GM18868 (cell line): ENCODE data around the gene PHF2.

Experiments
- ATAC-seq: cut with Tn5 transposase; IDR thresholded peaks from one replicate; pipeline ENCODE4 v1.9.1; 2021; ENCODE audit warnings: mild to moderate bottlenecking, moderate library complexity; ENCODE audit not compliant: unreplicated experiment

Gene PHF2

GRCh38 chr9:93676310-93677047, 100.1 kb downstream of the PHF2 start:
- no peak for ATAC-seq

- ATAC-seq = no peak
Measured at GRCh38 chr9:93677048-93677571, 100.7 kb downstream of the PHF2 start.

- ATAC-seq = no peak
Measured at GRCh38 chr9:93677641-93678136, 101.3 kb downstream of the PHF2 start.

- no peak for ATAC-seq
Measured at GRCh38 chr9:93678199-93679019, 102.0 kb downstream of the PHF2 start.

- no peak for ATAC-seq
Measured at GRCh38 chr9:93679536-93680442, 103.4 kb downstream of the PHF2 start.

GRCh38 chr9:93680443-93681268, 104.3 kb downstream of the PHF2 start:
- ATAC-seq = no peak

GRCh38 chr9:93681269-93682154, 105.1 kb downstream of the PHF2 start:
- ATAC-seq = no peak

- no peak for ATAC-seq
Measured at GRCh38 chr9:93682155-93682968, 106.0 kb downstream of the PHF2 start.

GRCh38 chr9:93683331-93684134, 107.1 kb downstream of the PHF2 start:
- no peak for ATAC-seq

- ATAC-seq = no peak
Measured at GRCh38 chr9:93684161-93684765, 107.9 kb downstream of the PHF2 start.

- no peak for ATAC-seq
Measured at GRCh38 chr9:93684806-93685543, 108.6 kb downstream of the PHF2 start.

GRCh38 chr9:93686127-93686879, 109.9 kb downstream of the PHF2 start:
- no peak for ATAC-seq

GRCh38 chr9:93686880-93687236, 110.5 kb downstream of the PHF2 start:
- ATAC-seq = no peak

GRCh38 chr9:93690618-93691017, 114.2 kb downstream of the PHF2 start:
- no peak for ATAC-seq

GRCh38 chr9:93693129-93693528, 116.7 kb downstream of the PHF2 start:
- no peak for ATAC-seq
